C4-2B (cell line): ENCODE measurements around the gene CALCOCO1.
A peak's percentile ranks its signal among the peaks of the same experiment; 100 is the strongest.

Source experiments
- H3K27ac ChIP-seq: fragments of 450-650 bp; 2 replicates; pipeline ENCODE4 v1.5.1; 2017
- ZFX ChIP-seq: fragments of 450-650 bp; IDR thresholded peaks from 2 replicates; pipeline ENCODE4 v1.6.1; 2017
- TF ChIP-seq, protein P1 (sequence below): fragments of 450-650 bp; conservative IDR thresholded peaks from 2 replicates; pipeline ENCODE4 v1.5.1; 2017; ENCODE audit warnings: mild to moderate bottlenecking

Gene CALCOCO1

DNA sequence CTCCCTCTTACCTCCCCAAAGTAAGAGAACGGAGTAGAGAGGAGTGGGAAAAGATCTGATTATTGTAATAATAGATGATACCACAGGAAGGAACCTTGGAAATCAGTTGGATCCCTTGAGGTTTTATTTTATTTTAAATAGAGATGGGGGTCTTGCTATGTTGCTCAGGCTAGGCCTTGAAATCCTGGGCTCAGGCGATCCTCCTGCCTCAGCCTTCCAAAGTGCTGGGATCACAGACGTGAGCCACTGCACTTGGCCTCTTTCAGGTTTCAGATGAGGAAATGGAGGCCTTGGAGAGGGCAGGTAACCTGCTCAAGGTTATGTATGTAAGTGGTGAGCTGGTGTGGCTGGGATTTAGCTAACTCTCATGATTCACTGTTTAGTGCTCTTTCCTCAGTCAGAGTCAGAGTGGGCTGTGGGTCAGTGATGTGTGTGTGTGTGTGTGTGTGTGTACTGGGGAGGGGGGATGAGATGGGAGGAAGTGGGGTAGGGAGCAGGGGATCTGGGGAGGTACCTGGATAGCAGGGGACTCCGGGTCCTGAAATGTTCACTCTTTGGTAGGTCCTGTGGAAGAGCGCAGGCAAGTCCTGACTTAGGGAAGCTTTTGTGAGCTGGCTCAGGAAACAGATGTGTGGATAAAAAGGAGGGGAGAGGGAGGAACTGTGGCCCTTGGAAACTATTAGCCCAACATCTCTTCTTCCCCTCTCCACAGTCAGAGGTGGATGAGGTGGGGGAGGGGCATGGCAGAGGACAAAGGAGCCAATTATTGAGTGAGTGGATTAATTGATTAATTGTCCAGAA lies 29.2 kb upstream of the CALCOCO1 start:
- H3K27ac ChIP-seq = peak overlapping the region; percentile 95
- TF ChIP-seq ZFX = no peak
- TF ChIP-seq, protein P1, sequence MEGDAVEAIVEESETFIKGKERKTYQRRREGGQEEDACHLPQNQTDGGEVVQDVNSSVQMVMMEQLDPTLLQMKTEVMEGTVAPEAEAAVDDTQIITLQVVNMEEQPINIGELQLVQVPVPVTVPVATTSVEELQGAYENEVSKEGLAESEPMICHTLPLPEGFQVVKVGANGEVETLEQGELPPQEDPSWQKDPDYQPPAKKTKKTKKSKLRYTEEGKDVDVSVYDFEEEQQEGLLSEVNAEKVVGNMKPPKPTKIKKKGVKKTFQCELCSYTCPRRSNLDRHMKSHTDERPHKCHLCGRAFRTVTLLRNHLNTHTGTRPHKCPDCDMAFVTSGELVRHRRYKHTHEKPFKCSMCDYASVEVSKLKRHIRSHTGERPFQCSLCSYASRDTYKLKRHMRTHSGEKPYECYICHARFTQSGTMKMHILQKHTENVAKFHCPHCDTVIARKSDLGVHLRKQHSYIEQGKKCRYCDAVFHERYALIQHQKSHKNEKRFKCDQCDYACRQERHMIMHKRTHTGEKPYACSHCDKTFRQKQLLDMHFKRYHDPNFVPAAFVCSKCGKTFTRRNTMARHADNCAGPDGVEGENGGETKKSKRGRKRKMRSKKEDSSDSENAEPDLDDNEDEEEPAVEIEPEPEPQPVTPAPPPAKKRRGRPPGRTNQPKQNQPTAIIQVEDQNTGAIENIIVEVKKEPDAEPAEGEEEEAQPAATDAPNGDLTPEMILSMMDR = no peak

- TF ChIP-seq ZFX = no peak
- TF ChIP-seq, protein P1 = 0 out of 2 replicates have a peak, but pooled peaks have one; percentile 2
- H3K27ac ChIP-seq = peak overlapping the region; percentile 95
These were observed 28.6 kb upstream of the CALCOCO1 start for GRCh38 chr12:53755893-53756292.

- H3K27ac ChIP-seq = peak overlapping the region; percentile 95
- TF ChIP-seq, protein P1 = peak; percentile 14
- TF ChIP-seq ZFX = no peak
These were observed 28.2 kb upstream of the CALCOCO1 start for GRCh38 chr12:53755451-53755891.

- no peak for TF ChIP-seq ZFX
- TF ChIP-seq, protein P1 = no peak
- peak overlapping the region; percentile 95 for H3K27ac ChIP-seq
These were observed 27.5 kb upstream of the CALCOCO1 start for GRCh38 chr12:53754633-53755264.

- peak overlapping the region; percentile 95 for H3K27ac ChIP-seq
- TF ChIP-seq, protein P1 = no peak
- TF ChIP-seq ZFX = no peak
These were observed 26.9 kb upstream of the CALCOCO1 start for GRCh38 chr12:53754188-53754585.

DNA sequence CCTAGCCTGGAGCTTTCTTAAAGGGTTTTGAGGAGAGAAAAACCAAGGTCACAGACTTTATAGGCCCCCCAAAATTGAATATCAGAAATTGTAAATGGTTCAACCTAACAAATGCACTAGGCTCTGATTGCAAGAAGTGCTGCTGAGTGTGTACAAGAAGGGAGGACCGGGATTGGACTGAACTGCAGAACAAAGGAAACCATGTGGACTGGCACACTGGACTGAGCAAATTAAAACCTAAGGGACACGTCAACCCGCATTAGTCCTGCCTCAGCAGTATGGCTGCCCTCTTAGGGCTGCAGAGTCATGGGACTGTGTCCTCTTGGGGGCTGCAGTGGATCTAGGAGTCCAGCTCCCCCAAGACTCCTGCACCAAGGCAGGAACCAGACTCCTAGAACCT lies 25.4 kb upstream of the CALCOCO1 start:
- TF ChIP-seq ZFX = no peak
- TF ChIP-seq, protein P1 = no peak
- H3K27ac ChIP-seq = peak overlapping the region; percentile 95

DNA sequence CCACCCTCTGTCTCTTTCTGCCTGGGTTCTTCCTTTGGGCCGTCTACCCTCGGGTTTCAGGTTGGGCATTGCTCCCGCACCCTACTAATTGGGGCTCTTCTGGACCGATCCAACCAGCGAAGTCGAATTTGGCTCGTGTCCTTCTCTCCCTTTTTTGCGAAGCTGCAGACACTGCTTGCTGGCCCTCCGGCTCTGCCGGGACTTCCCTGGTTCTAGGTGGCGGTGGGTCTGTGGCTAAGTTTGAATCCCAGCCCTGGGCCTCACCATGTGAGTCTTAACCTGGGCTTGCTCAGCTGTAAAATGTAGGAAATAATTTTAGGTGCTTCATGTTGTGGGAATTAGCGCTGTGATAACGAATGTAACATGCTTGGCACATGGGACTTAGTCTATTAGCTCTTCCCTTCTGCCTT lies 24.9 kb upstream of the CALCOCO1 start:
- TF ChIP-seq ZFX = no peak
- TF ChIP-seq, protein P1 = no peak
- H3K27ac ChIP-seq = peak overlapping the region; percentile 95; the same call in 1 of the 2 replicates
